Measurements from ENCODE around the gene CDX2. TPM values are rescaled to one million over a fixed set of nuclear protein-coding genes. Genes with fewer than 3 reads are reported as not detected.

CDX2 gene
- polyA plus RNA-seq, 1 experiment: not detected

DNA sequence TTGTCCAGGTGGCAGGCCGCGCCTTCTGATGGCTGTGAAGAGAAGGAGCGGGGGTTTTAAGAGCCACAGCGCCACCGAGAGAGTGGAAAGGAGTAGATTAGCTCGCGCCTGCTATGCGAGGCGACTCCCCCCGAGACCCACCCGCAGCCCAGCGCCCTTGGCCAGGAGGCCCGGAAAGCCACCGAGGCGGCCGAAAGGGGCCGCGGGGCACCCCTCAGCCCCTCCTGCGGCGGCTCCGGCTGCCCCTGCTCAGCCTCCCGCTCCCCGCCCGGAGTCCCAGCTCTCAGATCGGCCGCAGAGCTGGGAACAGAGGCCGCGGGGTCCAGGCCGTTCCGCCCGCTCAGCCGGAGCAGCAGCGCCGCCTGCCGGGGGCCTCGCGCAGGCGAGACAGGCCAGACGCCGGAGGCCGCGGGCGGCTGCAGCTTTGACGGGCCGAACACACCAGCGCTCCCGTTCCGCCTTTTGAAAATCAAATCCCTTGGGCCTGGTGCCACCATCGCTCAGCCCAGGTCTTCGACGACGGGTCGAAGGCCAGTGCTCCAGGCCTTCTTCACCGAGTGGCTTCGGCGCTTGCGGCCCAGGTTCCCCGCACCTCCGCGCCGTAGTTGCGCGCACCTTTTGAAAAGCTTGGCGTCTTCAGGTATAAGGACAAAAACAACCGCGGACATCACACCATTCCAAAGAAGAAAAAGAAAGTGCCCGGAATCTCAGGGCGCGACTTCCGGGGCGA, 15.3 kb downstream of the CDX2 start:
- peak; percentile 10 for DNase-seq (ENCODE audit: low read depth, low spot score)
- ChIA-PET CTCF (interaction anchor here (0.6 to 4.9 kb wide), 36 partner anchors 9 to 1929 kb away, joined by 3 to 42 read pairs (median 4); partner anchors contain the start of genes LNX2 and URAD), POLR2A (interaction anchor here (0.6 to 0.7 kb wide), 2 partner anchors 131 to 860 kb away, joined by 3 to 5 read pairs; no protein-coding TSS in a partner anchor)
- H3K27ac ChIP-seq (ENCODE audit: low read depth, low read length): no peak overlapping the region
- TF ChIP-seq, protein P1, sequence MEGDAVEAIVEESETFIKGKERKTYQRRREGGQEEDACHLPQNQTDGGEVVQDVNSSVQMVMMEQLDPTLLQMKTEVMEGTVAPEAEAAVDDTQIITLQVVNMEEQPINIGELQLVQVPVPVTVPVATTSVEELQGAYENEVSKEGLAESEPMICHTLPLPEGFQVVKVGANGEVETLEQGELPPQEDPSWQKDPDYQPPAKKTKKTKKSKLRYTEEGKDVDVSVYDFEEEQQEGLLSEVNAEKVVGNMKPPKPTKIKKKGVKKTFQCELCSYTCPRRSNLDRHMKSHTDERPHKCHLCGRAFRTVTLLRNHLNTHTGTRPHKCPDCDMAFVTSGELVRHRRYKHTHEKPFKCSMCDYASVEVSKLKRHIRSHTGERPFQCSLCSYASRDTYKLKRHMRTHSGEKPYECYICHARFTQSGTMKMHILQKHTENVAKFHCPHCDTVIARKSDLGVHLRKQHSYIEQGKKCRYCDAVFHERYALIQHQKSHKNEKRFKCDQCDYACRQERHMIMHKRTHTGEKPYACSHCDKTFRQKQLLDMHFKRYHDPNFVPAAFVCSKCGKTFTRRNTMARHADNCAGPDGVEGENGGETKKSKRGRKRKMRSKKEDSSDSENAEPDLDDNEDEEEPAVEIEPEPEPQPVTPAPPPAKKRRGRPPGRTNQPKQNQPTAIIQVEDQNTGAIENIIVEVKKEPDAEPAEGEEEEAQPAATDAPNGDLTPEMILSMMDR (IDR thresholded peaks at IDR 0.05; ENCODE audit: low read depth, low read length): peak; percentile 73
- no peaks in the 10 kb centered on the region; the same call in 1 of the 2 replicates for H3K9me3 ChIP-seq (ENCODE audit: control insufficient read depth, insufficient read depth, low read length)
- peaks cover 51% of the 10 kb centered on the region for H3K27me3 ChIP-seq (ENCODE audit: control insufficient read depth, insufficient read depth, low read length)
- peak overlapping the region; percentile 53 for H3K4me3 ChIP-seq (ENCODE audit: low read depth, low read length)

DNA sequence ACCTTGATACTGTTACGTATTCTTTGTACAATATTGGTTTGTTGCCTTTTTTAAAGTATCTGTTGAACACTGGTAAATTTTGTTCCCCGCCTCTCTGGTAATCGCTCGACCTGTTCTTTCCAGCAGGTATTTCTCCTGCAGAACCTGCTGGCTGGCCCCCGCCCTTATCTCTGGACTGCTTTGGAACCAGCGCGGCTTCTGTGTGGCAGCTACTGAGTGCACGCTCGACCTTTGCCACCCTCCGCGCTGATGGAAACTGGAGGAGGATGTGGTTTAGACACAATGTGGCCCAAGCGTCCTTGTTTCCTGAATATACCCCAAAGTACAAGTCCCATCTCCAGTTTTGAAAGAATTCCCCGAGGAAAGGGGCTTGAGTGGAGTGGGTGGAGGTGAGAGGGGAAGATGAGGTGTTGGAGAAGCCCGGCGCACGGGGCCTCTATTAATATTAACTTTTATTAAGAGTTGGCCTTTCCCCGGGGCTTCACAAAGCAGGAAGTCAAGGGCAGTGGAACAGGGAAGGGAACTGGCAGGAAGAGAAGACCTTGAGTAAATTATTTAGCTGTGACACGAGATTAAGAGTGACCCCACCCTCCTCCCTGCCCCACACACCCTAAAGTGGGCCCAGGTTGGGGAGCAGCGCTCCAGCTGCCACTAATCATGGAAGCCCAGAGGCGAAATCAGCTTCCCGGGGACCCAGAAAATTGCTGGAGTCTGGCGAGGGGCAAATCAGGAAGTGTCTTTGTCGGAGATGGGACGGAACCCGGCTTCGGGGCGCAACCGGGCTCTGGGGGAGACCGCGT, 16.0 kb downstream of the CDX2 start:
- H3K27ac ChIP-seq (ENCODE audit: low read depth, low read length): no peak overlapping the region
- ChIA-PET CTCF (interaction anchor here (0.6 to 4.9 kb wide), 27 partner anchors 10 to 592 kb away, joined by 3 to 42 read pairs (median 5); partner anchors contain the start of genes LNX2 and URAD), POLR2A (interaction anchor here (0.6 to 0.7 kb wide), 2 partner anchors 130 to 859 kb away, joined by 3 to 5 read pairs; no protein-coding TSS in a partner anchor)
- H3K27me3 ChIP-seq (ENCODE audit: control insufficient read depth, insufficient read depth, low read length): peaks cover 47% of the 10 kb centered on the region
- TF ChIP-seq, protein P1 (IDR thresholded peaks at IDR 0.05; ENCODE audit: low read depth, low read length): no peak
- peak overlapping the region; percentile 43 for H3K4me3 ChIP-seq (ENCODE audit: low read depth, low read length)
- no peak for DNase-seq (ENCODE audit: low read depth, low spot score)
- H3K9me3 ChIP-seq (ENCODE audit: control insufficient read depth, insufficient read depth, low read length): no peaks in the 10 kb centered on the region; the same call in 1 of the 2 replicates

DNA sequence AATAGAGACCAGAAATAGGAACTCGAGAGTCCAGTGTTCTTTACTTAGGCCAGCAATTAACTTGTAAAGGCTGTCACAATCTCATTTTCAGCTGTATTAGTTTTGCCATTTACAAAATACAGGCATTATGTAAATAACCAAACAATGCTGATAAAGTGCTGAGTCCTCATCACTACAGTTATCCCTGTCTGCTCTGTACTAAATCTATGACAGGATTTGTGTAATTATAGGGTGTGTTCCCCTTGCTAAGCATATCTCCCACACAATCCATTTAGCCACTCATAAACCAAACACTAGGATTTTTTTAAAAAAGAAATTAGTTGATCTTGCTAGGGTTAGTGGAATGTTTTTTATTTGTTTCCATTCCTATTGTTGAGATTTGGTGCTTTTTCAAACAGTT, 26.1 kb downstream of the CDX2 start:
- no peak for DNase-seq (ENCODE audit: low read depth, low spot score)
- ChIA-PET POLR2A (no interaction called here), CTCF (interaction anchor here (1.2 kb wide), 1 partner anchor 11 kb away, joined by 5 read pairs; no protein-coding TSS in a partner anchor)
- no peaks in the 10 kb centered on the region for H3K9me3 ChIP-seq (ENCODE audit: control insufficient read depth, insufficient read depth, low read length)
- H3K27ac ChIP-seq (ENCODE audit: low read depth, low read length): no peak overlapping the region
- TF ChIP-seq, protein P1 (IDR thresholded peaks at IDR 0.05; ENCODE audit: low read depth, low read length): no peak
- no peak overlapping the region for H3K4me3 ChIP-seq (ENCODE audit: low read depth, low read length)
- peaks cover 3% of the 10 kb centered on the region for H3K27me3 ChIP-seq (ENCODE audit: control insufficient read depth, insufficient read depth, low read length)

DNA sequence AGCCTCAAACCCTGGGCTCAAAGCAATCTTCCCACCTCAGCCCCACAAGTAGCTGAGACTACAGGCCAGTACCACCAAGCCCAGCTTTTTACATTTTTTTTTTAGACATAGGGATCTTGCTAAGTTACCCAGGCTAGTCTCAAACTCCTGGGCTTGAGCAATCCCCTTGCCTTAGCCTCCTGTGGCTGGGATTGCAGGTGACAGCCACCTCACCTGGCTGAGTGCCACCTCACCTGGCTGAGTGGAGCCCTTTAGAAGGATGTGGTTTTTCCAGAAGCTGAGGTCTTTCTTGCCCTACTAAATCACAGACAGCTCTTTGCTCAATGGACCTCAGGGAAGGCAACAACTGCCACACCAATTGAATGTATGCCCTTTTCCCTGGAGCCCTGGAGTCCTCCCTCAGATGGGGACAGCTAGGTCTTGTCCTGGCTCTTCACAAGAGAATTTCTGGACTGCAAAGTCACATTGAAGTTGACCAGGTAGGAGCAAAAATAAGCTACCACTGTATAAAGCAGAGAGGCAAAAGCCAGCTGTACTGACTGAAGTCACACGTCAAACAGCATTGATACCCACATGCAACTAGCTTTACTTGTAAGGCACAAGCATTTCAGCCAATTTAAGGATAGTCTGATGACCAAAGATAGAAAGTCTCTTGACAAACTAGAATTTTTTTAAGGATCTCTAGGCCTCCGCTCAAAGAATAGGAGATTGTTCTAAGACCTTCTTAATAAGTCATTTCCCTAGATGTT, 35.4 kb downstream of the CDX2 start:
- ChIA-PET CTCF (interaction anchor here (0.7 to 1.7 kb wide), 2 partner anchors 20 to 64 kb away, joined by 3 to 9 read pairs; no protein-coding TSS in a partner anchor), POLR2A (no interaction called here)
- H3K4me3 ChIP-seq (ENCODE audit: low read depth, low read length): no peak overlapping the region
- TF ChIP-seq, protein P1 (IDR thresholded peaks at IDR 0.05; ENCODE audit: low read depth, low read length): no peak
- no peak for DNase-seq (ENCODE audit: low read depth, low spot score)
- peaks cover 18% of the 10 kb centered on the region for H3K27me3 ChIP-seq (ENCODE audit: control insufficient read depth, insufficient read depth, low read length)
- H3K9me3 ChIP-seq (ENCODE audit: control insufficient read depth, insufficient read depth, low read length): no peaks in the 10 kb centered on the region; the same call in 1 of the 2 replicates
- no peak overlapping the region for H3K27ac ChIP-seq (ENCODE audit: low read depth, low read length)

Data from AG04450 (cell line).